ENCODE results near the gene EEPD1. TPM values are rescaled to one million over a fixed set of nuclear protein-coding genes. Genes with fewer than 3 reads are reported as not detected.

The EEPD1 gene
- total RNA-seq, 1 experiment from 2014 or later, result 7.8 TPM

DNA sequence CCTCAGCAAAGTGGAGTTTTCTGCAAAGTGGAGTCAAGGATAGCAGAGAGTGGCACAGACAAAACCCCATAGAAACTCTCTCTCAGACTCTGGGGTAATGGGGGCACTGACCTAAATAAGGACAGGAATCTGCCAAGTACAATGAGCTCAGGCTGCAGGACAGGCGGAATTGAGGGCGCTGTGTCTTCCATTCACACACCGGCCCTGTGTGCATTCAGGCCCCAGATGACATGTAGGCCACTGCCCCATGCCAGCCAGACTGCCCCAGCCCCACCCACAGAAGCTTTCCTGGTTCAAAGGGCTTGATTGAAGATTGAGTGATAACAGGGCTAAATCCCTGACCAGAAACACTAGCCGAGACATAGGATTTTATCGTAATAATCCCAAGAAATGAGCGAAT is 52.7 kb downstream of the EEPD1 start:
- CTCF ChIA-PET, result no interaction called here
- DNase-seq (ENCODE audit: low spot score), result no peak
- POLR2A ChIA-PET, result interaction anchor here (0.5 to 0.6 kb wide), 2 partner anchors 35 to 42 kb away, joined by 3 to 5 read pairs; no protein-coding TSS in a partner anchor
- H3K36me3 Mint-ChIP-seq, result no peaks in the 10 kb centered on the region
- no peak overlapping the region for H3K27ac Mint-ChIP-seq
- ATAC-seq, result no peak
- peaks cover 64% of the 10 kb centered on the region for H3K4me1 Mint-ChIP-seq
- no peaks in the 10 kb centered on the region for H3K9me3 Mint-ChIP-seq
- TF ChIP-seq JUN (CRISPR knock-in tag; IDR thresholded peaks at IDR 0.05) (no peak), SMAD4 (CRISPR knock-in tag; IDR thresholded peaks at IDR 0.05) (no peak), HMGA2 (CRISPR knock-in tag; IDR thresholded peaks at IDR 0.05) (no peak), CBFB (CRISPR knock-in tag; IDR thresholded peaks at IDR 0.05; ENCODE audit: low read depth) (no peak), ZNF671 (CRISPR knock-in tag; IDR thresholded peaks at IDR 0.05) (no peak), MXD4 (CRISPR knock-in tag; IDR thresholded peaks at IDR 0.05; ENCODE audit: borderline replicate concordance) (no peak), RELA (CRISPR knock-in tag; IDR thresholded peaks at IDR 0.05; ENCODE audit: borderline replicate concordance) (no peak), ZNF263 (CRISPR knock-in tag; IDR thresholded peaks at IDR 0.05; ENCODE audit: low read depth) (no peak), FOXP1 (CRISPR knock-in tag; IDR thresholded peaks at IDR 0.05; ENCODE audit: borderline replicate concordance) (no peak), OVOL2 (CRISPR knock-in tag; IDR thresholded peaks at IDR 0.05; ENCODE audit: borderline replicate concordance) (no peak), KAT7 (CRISPR knock-in tag; IDR thresholded peaks at IDR 0.05; ENCODE audit: borderline replicate concordance) (no peak)
- TF ChIP-seq, protein P1, sequence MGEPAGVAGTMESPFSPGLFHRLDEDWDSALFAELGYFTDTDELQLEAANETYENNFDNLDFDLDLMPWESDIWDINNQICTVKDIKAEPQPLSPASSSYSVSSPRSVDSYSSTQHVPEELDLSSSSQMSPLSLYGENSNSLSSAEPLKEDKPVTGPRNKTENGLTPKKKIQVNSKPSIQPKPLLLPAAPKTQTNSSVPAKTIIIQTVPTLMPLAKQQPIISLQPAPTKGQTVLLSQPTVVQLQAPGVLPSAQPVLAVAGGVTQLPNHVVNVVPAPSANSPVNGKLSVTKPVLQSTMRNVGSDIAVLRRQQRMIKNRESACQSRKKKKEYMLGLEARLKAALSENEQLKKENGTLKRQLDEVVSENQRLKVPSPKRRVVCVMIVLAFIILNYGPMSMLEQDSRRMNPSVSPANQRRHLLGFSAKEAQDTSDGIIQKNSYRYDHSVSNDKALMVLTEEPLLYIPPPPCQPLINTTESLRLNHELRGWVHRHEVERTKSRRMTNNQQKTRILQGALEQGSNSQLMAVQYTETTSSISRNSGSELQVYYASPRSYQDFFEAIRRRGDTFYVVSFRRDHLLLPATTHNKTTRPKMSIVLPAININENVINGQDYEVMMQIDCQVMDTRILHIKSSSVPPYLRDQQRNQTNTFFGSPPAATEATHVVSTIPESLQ (CRISPR knock-in tag; IDR thresholded peaks at IDR 0.05), result no peak
- TF ChIP-seq, protein P2, sequence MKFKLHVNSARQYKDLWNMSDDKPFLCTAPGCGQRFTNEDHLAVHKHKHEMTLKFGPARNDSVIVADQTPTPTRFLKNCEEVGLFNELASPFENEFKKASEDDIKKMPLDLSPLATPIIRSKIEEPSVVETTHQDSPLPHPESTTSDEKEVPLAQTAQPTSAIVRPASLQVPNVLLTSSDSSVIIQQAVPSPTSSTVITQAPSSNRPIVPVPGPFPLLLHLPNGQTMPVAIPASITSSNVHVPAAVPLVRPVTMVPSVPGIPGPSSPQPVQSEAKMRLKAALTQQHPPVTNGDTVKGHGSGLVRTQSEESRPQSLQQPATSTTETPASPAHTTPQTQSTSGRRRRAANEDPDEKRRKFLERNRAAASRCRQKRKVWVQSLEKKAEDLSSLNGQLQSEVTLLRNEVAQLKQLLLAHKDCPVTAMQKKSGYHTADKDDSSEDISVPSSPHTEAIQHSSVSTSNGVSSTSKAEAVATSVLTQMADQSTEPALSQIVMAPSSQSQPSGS (CRISPR knock-in tag; IDR thresholded peaks at IDR 0.05; ENCODE audit: borderline replicate concordance, low read depth), result no peak
- TF ChIP-seq, protein P3, sequence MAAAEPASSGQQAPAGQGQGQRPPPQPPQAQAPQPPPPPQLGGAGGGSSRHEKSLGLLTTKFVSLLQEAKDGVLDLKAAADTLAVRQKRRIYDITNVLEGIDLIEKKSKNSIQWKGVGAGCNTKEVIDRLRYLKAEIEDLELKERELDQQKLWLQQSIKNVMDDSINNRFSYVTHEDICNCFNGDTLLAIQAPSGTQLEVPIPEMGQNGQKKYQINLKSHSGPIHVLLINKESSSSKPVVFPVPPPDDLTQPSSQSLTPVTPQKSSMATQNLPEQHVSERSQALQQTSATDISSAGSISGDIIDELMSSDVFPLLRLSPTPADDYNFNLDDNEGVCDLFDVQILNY (CRISPR knock-in tag; IDR thresholded peaks at IDR 0.05), result no peak
- TF ChIP-seq, protein P4, sequence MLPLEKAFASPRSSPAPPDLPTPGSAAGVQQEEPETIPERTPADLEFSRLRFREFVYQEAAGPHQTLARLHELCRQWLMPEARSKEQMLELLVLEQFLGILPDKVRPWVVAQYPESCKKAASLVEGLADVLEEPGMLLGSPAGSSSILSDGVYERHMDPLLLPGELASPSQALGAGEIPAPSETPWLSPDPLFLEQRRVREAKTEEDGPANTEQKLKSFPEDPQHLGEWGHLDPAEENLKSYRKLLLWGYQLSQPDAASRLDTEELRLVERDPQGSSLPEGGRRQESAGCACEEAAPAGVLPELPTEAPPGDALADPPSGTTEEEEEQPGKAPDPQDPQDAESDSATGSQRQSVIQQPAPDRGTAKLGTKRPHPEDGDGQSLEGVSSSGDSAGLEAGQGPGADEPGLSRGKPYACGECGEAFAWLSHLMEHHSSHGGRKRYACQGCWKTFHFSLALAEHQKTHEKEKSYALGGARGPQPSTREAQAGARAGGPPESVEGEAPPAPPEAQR (CRISPR knock-in tag; IDR thresholded peaks at IDR 0.05), result no peak
- TF ChIP-seq, protein P5, sequence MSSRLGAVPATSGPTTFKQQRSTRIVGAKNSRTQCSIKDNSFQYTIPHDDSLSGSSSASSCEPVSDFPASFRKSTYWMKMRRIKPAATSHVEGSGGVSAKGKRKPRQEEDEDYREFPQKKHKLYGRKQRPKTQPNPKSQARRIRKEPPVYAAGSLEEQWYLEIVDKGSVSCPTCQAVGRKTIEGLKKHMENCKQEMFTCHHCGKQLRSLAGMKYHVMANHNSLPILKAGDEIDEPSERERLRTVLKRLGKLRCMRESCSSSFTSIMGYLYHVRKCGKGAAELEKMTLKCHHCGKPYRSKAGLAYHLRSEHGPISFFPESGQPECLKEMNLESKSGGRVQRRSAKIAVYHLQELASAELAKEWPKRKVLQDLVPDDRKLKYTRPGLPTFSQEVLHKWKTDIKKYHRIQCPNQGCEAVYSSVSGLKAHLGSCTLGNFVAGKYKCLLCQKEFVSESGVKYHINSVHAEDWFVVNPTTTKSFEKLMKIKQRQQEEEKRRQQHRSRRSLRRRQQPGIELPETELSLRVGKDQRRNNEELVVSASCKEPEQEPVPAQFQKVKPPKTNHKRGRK (CRISPR knock-in tag; IDR thresholded peaks at IDR 0.05; ENCODE audit: borderline replicate concordance), result no peak
- no peak overlapping the region for H3K4me3 Mint-ChIP-seq
- no peaks in the 10 kb centered on the region for H3K27me3 Mint-ChIP-seq (ENCODE audit: low read depth)

DNA sequence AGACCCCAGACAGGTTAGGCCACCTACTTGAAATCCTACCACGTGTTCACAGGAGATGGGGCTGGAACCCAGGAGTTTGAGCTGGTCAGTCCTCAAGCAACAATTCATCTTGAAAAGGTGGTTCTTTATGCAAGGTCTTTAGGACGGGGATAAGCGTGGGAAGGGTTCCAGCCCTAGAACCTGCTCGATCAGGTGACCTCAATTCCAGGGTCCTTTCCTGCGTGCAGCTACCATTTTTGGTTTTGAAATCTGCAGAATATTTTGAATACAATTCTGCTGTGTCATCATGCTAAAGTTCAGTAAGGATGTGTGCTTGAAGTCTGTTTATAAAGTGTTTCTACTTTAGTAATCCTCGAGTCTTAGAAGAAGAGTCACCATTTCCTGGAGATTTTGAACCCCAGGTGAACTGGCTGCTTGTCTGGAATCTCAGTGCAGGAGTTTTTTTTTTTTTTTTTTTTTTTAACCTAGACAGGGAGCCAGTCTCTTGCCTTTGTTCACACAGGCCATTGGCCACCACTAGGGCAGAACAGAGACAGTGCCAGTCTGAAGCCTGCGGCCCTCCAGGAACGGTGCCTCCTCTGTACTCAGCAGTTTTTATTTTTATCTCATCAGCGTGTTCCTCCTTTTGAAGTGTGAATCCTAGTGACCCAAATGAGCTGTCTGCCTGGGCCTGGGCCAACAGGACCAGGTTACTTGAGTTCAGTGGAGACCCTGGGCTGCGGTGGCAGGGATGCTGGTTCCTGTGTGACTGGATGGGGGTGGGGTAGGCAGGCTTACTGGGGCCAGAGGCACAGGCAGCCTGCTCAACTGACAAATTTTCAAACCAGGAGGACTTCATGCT is 54.6 kb downstream of the EEPD1 start:
- no peak overlapping the region for H3K27ac Mint-ChIP-seq
- ChIA-PET POLR2A (interaction anchor here (0.7 kb wide), 1 partner anchor 1376 kb away, joined by 3 read pairs; no protein-coding TSS in a partner anchor), CTCF (interaction anchor here (0.7 kb wide), 1 partner anchor 11 kb away, joined by 3 read pairs; no protein-coding TSS in a partner anchor)
- H3K4me1 Mint-ChIP-seq, result peaks cover 54% of the 10 kb centered on the region
- H3K4me3 Mint-ChIP-seq, result no peak overlapping the region
- peak; percentile 43 for ATAC-seq
- no peaks in the 10 kb centered on the region for H3K36me3 Mint-ChIP-seq
- H3K27me3 Mint-ChIP-seq (ENCODE audit: low read depth), result no peaks in the 10 kb centered on the region
- H3K9me3 Mint-ChIP-seq, result no peaks in the 10 kb centered on the region
- no peak for DNase-seq (ENCODE audit: low spot score)
- TF ChIP-seq CREB1 (CRISPR knock-in tag; IDR thresholded peaks at IDR 0.05), result no peak
- TF ChIP-seq, protein P6, sequence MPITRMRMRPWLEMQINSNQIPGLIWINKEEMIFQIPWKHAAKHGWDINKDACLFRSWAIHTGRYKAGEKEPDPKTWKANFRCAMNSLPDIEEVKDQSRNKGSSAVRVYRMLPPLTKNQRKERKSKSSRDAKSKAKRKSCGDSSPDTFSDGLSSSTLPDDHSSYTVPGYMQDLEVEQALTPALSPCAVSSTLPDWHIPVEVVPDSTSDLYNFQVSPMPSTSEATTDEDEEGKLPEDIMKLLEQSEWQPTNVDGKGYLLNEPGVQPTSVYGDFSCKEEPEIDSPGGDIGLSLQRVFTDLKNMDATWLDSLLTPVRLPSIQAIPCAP (CRISPR knock-in tag; IDR thresholded peaks at IDR 0.05), result no peak
- TF ChIP-seq NFYB (CRISPR knock-in tag; conservative IDR thresholded peaks at IDR 0.05; ENCODE audit: low read depth), result no peak
- TF ChIP-seq, protein P7, sequence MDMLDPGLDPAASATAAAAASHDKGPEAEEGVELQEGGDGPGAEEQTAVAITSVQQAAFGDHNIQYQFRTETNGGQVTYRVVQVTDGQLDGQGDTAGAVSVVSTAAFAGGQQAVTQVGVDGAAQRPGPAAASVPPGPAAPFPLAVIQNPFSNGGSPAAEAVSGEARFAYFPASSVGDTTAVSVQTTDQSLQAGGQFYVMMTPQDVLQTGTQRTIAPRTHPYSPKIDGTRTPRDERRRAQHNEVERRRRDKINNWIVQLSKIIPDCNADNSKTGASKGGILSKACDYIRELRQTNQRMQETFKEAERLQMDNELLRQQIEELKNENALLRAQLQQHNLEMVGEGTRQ (CRISPR knock-in tag; IDR thresholded peaks at IDR 0.05), result no peak
- TF ChIP-seq, protein P8, sequence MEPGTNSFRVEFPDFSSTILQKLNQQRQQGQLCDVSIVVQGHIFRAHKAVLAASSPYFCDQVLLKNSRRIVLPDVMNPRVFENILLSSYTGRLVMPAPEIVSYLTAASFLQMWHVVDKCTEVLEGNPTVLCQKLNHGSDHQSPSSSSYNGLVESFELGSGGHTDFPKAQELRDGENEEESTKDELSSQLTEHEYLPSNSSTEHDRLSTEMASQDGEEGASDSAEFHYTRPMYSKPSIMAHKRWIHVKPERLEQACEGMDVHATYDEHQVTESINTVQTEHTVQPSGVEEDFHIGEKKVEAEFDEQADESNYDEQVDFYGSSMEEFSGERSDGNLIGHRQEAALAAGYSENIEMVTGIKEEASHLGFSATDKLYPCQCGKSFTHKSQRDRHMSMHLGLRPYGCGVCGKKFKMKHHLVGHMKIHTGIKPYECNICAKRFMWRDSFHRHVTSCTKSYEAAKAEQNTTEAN (CRISPR knock-in tag; IDR thresholded peaks at IDR 0.05), result no peak
- no peak for TF ChIP-seq OVOL2 (CRISPR knock-in tag; IDR thresholded peaks at IDR 0.05; ENCODE audit: borderline replicate concordance)
- no peak for TF ChIP-seq ZNF219 (CRISPR knock-in tag; IDR thresholded peaks at IDR 0.05; ENCODE audit: borderline replicate concordance)
